ENCODE results near the gene STOML3. TPM values are rescaled to one million over a fixed set of nuclear protein-coding genes. Genes with fewer than 3 reads are reported as not detected.

Gene STOML3
- total and polyA plus RNA-seq, 2 of the 8 experiments (the other 6 are each of a cell fraction or from before 2014, with no cell fraction given) = 0.06 TPM; not detected in 1

GRCh38 chr13:38952827-38953226, 37.8 kb downstream of the STOML3 start (continued):
- TF ChIP-seq NANOG (IDR thresholded peaks at IDR 0.05; ENCODE audit: insufficient read depth, low read depth, low read length, poor library complexity, severe bottlenecking) (no peak), TAF7 (optimal IDR thresholded peaks at IDR 0.05; ENCODE audit: borderline replicate concordance, low read depth, low read length) (no peak), NRF1 (IDR thresholded peaks at IDR 0.05; ENCODE audit: low read depth, low read length) (no peak), YY1 (IDR thresholded peaks at IDR 0.05; ENCODE audit: low read depth, low read length) (no peak), ZNF274 (IDR thresholded peaks at IDR 0.05; ENCODE audit: borderline replicate concordance, extremely low read depth, low read length) (no peak)
